ENCODE results near the gene HPSE.
A peak's percentile ranks its signal among the peaks of the same experiment; 100 is the strongest.
"Not testable (repeated sequence)": the region's sequence is repeated elsewhere in the genome, so short reads cannot be mapped to it uniquely, and the experiment has no call there.

The HPSE gene

GRCh38 chr4:83281307-83281706, 53.3 kb downstream of the HPSE start:
- no peak for DNase-seq

GRCh38 chr4:83276299-83277040, 58.2 kb downstream of the HPSE start:
- no peak for DNase-seq

GRCh38 chr4:83273926-83274325, 60.7 kb downstream of the HPSE start:
- not testable (repeated sequence) for DNase-seq

GRCh38 chr4:83272900-83273299, 61.7 kb downstream of the HPSE start:
- DNase-seq = no peak

GRCh38 chr4:83269256-83269655, 65.4 kb downstream of the HPSE start:
- DNase-seq = no peak

GRCh38 chr4:83268491-83268890, 66.2 kb downstream of the HPSE start:
- no peak for DNase-seq

GRCh38 chr4:83267830-83268475, 66.7 kb downstream of the HPSE start:
- DNase-seq = no peak

- DNase-seq = no peak
These were observed 67.4 kb downstream of the HPSE start for GRCh38 chr4:83267121-83267829.

- no peak for DNase-seq
These were observed 68.0 kb downstream of the HPSE start for GRCh38 chr4:83266689-83267088.

- DNase-seq = no peak
These were observed 71.5 kb downstream of the HPSE start for GRCh38 chr4:83263106-83263505.

GRCh38 chr4:83262682-83263081, 72.0 kb downstream of the HPSE start:
- DNase-seq = no peak

GRCh38 chr4:83261307-83261706, 73.3 kb downstream of the HPSE start:
- DNase-seq = no peak

- no peak for DNase-seq
These were observed 75.1 kb downstream of the HPSE start for GRCh38 chr4:83259586-83259985.

- no peak for DNase-seq
These were observed 76.2 kb downstream of the HPSE start for GRCh38 chr4:83258461-83258860.

- no peak for DNase-seq
These were observed 76.8 kb downstream of the HPSE start for GRCh38 chr4:83257811-83258210.

- no peak for DNase-seq
These were observed 79.1 kb downstream of the HPSE start for GRCh38 chr4:83255584-83255983.

- peak; percentile 59 for DNase-seq
These were observed 81.8 kb downstream of the HPSE start for GRCh38 chr4:83252782-83253405.

GRCh38 chr4:83251447-83251830, 83.2 kb downstream of the HPSE start:
- no peak for DNase-seq

- no peak for DNase-seq
These were observed 83.8 kb downstream of the HPSE start for GRCh38 chr4:83250687-83251446.

- DNase-seq = no peak
These were observed 86.2 kb downstream of the HPSE start for GRCh38 chr4:83248486-83248885.

GRCh38 chr4:83247415-83248357, 87.0 kb downstream of the HPSE start:
- DNase-seq = no peak

Data from NCI-H1694 (cell line).